UCSD-AML1 (cell line): ENCODE data around the gene TNP2.

Source experiments
- DNase-seq: peaks from one replicate; lab custom pipeline; 2025; ENCODE audit not compliant: unreplicated experiment; lab: John Stamatoyannopoulos, UW

The TNP2 gene

DNA sequence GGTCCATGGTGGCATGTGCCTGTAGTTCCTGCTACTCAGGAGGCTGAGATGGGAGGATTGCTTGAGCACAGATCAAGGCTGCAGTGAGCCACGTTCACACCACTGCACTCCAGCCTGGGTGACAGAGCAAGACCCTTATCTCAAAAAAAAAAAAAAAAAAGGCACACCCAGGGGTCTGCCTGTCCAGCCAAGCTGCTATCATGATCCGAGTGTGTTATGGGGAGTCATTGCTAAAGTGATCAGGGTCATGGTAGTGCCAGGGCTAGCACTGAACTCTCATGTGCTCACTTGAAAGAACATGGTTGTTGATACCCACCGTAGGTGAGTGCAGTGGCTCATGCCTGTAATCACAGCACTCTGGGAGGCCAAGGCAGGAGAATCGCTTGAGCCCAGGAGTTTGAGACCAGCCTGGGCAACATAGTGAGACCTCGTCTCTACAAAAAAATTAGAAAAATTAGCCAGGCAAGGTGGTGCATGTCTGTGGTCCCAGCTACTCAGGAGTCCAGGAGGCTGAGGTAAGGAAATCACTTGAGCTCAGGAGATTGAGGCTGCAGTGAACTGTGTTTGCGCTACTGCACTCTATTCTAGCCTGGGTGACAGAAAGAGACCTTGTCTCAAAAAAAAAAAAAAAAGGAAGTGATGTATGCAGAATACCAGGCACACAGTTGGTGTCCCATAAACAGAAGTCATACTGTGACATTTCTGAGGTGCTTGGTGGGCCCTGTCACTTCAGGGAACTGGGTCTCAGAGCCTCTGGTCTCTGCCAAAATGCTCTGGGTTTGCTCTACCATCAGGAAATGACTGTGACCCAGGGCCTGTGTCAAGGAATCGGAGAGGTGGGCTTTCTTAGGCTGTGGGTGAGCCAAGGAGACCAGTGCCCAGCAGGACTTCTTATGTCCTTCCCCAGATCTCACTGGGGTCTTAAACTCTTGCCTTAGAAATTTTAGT is 9.8 kb upstream of the TNP2 start:
- no peak for DNase-seq

DNA sequence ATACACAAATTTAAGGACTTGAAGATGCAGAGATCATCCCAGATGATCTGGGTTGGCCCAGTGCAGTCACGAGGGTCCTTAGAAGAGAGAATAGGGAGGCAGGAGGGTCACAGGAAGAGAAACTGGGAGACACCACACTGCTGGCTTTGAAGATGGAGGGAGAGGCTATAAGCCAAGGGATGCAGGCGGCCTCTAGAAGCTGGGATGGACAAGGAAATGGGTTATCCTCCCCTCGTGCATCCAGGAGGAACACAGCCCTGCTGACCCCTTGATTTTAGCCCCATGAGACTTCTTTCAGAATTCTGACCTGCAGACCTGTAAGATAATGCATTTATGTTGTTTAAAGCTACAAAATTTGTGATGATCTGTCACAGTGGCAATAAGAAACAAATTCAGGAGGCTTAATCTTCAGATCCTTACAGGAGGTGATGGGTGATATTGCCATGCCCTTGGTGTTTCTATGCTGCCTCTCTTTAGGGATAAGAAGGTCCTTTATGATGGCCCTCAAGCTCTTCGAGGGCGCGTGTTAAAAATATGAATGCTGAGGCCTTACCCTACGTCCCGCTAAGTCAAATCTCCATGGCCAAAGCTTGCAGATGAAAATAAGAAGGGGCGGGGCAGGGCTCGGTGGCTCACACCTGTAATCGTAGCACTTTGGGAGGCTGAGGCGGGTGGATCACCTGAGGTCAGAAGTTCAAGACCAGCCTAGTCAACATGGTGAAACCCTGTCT is 8.6 kb upstream of the TNP2 start:
- DNase-seq, result no peak

DNA sequence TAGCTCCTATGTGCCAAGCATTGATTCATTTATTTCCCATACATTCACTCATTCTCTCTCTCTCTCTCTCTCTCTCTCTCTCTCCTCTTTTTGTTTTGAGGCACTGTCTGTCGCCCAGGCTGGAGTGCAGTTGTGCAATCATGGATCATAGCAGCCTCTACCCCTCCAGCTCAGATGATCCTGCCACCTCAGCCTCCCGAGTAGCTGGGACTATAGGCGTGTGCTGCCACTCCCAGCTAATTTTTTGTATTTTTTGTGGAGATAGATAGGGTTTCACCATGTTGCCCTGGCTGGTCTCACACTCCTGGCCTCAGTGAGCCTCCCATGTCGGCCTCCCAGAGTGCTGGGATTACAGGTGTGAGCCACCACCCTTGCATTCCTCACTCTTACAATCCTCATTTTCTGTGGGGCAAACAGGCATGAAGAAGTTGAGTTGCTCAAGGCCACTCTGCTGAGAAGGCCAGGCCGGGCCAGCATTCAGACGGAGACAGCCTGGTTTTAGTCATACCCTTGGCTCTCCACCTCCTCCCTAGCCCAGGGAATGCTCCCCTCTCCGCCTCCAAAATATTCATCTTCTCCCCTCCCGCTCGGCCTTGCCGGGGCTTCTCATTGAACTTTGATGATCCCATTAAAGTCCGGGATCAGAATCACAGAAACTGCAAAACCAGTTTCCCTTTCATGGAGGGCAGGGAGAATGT is 7.9 kb upstream of the TNP2 start:
- no peak for DNase-seq

DNA sequence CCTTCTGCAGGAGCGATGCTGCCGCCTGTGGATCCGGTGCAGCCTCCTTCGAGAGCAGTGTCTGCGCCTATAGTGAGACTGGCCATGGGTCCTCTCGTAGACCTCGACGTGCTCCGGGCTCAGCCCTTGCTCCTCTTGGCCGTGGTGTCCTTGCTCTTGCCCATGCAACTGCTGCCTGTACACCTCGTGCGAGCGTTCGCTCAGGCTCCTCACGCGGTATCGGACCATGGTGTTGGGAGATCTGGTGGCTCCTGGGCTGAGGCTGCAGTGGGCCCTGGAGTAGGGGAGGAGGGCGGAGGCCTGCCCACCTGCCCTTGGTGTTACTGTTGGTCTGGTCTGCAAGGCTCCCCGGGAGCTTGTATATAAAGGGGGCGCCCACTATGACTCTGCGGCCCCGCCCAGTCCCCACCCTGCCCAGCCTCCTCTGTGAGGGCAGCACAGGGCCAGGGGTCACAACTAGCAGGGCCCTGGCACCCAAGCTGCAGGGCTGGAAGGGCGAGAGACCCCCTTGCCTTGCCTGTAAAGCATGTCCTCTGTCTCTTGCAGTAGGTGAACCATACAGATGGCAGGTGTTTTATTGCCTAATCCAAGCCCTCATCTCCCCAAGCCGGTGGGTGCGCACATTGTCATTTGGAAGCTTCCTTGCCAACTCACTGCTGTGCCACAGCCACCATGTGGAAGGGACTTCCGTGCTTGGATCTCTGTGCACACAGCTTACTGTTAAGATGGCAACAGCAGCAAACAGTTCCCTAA is 7.2 kb upstream of the TNP2 start, which contains the start of gene PRM2:
PRM2 (minus strand) TSS at position 338 of the 753 bp plus-strand sequence; CDS start at position 228, 110 bp downstream.
- DNase-seq, result no peak

DNA sequence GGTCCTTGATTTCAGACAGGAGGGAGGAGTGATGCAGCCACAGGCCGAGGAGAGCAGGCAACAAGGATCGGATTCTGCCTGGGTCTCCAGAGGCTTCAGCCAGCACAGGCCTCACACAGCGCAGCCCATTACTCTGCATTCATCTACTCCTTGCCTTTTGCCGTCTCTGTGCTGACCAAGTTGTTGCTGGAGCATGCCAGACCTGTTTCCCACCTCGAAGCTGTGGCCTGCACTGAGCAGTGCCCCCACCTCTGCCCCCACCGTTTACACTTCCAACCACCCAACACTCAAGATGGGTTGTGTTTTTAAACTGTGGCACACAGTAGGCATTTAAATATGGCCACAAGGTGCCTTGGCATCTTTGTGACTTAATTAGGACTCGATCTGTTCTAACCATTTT is 5.8 kb upstream of the TNP2 start:
- no peak for DNase-seq

DNA sequence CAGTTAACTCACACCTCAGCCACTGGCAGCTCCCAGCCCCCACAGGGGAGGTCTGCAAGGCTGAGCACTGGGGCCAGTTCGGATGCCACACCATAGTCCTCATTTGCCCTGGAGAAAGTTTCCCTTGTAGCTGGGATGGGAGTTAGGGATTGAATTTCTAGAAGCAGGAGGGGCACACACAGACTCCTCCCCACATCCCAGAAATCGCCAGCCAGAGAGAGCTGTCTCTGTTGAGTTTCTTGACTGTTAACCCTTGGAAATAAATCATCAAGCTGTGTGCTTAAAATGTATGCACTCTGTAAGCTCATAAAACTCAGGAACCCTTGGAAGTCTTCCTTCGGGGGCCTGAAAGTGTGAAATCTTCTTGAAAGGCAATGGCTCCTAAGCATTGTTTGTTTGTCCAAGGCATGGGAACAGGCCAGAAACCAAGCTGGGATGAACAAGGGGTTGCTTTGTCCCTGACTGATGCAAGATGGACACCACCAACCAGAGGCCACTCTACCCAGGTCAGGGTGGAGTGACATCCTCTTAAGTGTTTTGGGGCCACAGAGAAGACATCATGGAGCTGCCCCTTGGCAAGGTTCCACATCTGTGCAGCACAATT is 4.7 kb upstream of the TNP2 start:
- no peak for DNase-seq

DNA sequence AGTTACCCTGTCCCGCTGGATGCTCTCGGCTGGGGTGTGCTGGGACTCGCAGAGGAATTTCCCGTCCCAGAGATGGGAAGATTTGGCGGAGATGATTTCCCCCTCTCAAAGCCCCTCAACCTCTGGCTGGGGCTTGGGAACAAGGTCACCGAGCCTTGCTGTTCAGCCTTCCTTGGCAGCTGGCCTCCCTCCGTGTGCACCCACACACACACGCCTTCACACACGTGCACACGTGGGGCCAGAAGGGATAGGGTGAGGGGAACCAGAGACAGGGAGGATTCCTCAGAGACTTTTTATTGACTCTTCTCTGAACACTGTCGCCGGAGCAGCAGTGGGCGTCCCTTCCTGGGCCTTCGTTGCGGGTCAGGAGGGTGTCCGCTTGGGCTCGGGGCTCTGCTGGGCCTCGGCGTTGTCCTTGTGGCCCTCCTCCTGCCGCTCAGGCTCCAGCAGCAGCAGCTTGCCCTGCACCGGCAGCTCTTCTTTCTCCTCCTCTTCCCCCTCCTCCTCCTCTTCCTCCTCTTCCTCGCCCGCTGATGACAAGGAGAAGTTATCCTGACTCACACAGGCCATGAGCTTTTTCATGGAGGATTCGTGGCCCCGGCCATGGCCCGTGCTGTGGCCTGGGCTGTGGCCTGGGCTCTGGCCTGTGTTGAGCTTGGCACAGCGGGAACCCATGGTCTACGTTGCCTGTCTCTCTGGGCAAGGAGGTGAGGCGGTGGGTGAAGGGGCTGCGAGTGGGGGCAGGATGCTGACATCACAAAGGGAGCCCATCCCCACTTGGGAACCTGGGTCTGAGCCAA is 4.0 kb upstream of the TNP2 start, which contains the start of gene PRM3:
PRM3 (minus strand) TSS at position 709 of the 800 bp plus-strand sequence; CDS start at position 675, 34 bp downstream.
- no peak for DNase-seq

DNA sequence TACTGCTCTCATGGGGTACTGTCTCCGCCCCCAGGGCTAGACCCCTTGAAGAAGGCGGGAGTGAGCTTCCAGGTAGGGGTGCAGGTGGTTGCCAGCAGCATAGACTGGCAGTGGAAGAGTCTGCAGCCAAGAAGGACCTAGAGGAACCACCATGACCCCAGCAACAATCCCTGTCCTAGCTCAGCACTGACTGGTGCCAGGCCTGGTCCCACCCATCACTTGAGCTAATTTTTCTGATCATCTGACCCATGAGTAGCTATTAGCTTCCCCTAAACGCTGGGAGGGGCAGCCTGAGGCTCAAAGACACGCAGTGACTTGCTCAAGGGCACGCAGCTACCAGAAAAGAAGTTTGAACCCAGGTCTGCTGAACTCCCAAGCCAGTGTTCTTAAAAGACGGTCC is 3.4 kb upstream of the TNP2 start:
- DNase-seq, result no peak

DNA sequence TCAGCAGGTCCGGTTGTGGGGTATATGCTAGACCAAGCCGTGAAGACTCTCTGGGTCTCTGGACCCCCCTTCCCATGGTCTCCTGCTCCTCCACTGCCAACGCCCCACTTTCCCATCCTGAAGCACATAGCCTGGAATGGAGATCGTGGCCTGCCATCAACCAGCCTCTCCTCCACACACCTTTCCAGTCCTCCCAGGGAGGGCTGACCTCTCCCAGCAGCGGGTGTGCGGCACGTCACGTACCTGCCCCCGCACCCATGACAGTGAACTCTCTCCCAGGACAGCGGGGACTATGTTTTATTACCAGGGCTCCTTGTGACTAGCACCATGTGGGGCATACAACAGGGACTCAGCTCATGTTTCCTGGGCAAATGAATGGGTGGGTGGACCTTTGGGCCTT is 2.5 kb upstream of the TNP2 start:
- no peak for DNase-seq

DNA sequence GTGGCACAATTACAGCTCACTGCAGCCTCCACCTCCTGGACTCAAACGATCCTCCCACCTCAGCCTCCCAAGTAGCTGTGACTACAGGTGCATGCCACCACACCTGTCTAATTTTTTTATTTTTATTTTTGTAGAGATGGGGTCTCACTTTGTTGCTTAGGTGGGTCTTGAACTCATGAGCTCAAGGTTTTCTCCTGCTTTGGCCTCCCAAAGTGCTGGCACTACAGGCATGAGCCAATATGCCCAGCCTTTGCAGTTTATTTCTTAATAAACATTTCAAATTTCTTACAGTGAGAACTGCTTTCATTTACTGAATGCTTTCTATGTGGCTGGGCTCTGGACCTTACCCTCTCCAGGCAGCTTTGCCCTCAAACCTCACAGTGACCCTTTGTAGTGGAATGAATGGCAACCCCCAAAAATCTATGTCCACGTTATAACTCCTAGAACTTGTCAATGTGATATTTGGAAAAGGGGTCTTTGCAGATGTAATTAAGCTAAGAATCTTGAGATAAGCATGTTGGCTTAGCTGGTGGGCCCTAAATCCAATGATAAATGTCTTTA is 1.6 kb upstream of the TNP2 start:
- no peak for DNase-seq

DNA sequence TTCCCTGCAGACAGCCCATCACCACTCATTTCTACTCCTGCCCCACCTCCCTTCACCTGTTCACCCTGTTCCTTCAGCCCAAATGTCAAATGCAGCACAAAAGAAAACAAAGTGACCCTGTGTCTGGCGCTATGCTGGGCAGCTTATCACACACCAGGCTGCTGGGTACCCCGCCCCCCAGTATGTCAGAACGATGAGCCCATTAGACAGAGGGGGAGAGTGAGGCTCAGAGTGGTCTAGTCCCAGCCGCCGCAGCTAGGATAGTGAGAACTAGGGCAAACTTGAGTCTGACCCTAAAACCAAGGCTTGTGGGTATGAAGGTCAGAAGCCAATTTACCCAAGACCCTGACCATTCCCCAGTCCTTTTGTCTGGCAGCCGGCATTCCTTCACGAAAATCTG is 4.0 kb downstream of the TNP2 start:
- no peak for DNase-seq

DNA sequence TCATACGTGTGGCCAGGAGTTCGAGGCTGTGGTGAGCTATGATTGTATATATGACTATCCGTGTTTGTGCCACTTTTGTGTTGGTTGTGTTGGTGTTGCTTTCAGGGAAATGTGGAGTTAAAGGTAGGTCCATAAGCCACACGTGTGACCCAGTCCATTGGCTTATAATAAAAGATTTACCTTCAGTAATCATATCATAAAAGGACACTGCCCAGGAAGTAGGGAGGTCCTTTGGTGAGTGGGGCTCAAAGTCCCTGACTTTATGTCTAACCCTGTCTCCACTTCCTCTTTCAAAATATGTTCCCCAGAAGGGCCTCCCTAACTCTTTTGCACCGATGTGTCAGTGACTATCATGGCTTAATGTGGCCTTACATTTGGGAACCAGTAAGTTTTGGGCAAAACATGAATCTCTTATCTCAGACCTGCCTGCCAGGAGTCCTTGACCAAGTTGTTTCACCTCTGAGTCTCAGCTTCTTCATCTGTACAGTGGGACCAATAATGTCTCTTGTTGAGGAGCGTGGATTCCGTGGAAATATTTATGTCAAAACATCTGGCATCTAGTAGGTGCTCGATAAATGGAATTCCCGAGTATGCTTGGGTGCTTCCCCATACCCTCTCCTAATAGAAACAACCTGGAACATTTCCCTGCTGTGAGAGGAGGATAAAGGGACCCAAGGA is 4.8 kb downstream of the TNP2 start:
- DNase-seq, result no peak

DNA sequence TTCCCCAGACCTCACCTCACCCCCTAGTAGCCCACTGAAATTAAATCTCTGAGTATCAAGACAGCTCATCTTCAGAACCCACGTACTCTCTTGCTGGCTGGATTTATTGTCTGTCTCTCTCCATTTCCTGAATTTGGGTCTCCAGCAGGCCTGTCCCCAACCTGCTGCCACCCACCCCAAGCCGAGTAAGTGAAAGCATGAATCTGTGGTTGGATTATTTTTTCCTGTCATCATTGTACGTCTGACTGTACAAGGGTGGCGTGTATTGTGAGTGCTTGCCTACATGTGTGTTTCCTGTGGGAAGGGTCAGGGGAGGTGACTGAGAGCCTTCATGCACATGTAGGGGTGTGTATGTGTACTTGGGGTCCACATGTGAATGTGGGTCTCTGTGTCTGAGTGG is 5.4 kb downstream of the TNP2 start:
- DNase-seq, result no peak

DNA sequence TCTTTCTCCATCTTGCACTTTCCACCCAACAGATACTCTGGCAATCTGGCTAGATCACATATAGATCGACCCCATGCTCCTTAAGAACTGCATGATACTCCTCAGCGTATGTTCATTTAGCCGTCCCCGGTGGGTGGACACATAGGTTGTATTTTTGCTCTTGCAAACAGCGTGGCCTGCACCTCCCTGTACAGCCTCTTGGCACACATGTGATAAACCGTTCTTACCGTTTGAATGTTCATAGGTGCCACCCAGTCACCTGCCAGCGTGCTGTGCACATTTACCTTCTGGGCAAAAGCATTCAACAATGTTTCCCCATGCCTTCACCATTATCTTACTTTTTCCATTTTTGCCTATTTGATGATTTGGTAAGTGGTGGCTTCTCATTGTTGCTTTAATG is 6.2 kb downstream of the TNP2 start:
- DNase-seq, result no peak

DNA sequence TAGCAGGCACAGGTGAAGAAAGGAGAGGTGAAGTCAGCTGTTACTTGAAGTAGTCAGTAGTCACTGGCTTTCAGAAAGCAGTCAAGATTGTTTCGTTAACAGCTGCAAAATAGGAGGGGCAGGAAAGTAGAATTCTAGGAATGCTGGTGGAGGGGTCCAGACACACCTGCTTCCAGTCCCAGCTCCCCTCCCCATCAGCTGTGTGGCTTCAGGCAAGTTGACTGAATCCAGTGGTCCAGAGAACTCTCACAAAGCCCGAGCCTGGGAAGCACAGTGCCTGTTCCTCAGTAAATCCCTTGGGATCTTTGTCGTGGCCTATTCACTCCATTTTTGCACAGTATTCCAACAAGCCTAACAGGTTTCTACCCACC is 8.5 kb downstream of the TNP2 start:
- no peak for DNase-seq

DNA sequence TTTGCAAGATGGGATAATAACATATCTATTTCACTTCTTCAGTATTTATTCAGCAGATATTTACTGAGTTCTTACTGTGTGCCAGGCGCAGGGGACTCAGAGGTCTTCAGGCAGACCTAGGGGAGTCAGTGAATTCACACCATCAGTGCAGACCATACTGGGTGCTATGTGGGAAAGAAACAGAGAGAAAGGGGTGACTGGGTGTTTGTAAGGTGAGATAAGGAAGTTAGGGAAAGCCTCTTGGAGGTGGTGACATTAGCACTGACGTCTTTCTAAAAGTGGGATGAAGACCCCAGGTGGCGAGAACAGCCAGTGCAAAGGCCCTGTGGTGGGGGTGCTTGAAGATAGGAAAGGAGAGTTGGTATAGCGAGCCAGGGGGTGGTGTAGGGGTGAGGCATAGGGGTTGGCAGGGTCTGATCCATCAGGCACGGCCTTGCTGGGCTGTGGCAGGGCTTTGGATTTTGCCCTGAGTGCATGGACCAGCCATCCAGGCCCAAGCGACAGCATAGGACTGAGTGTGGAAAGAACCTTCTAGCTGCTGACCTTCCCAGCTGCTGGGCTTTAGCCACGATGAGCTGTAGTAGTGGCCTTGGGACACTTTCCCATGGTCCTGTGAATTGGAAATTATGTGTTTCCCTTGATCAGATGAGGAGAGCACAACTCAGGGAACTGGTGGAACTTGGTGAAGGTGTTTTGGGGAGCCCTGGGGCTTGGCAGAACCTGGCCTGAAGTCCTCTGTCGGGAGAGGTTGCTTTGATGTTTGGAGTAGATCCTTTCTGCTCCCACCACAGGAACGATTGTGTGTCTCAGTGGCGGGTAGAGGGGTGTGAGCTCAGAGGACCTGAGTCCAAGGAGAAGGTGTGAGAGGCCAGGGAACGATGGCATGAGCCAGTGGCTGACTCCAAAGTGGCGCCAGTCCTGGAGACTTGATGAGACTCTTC is 9.2 kb downstream of the TNP2 start:
- DNase-seq, result no peak
